Activated T-helper 1 cell treated with anti-CD3 and anti-CD28 coated beads, Interleukin-12 subunit alpha, Interleukin-12 subunit beta, Interleukin-2, Interleukin-4 antibody, amounts not matched to agents 30 ng/mL and 10 ng/mL and 1 ng/mL, durations not matched to agents 14 hours and 24 hours and 36 hours (primary cell): ENCODE results near the gene LRIG1. TPM values are rescaled to one million over a fixed set of nuclear protein-coding genes. Genes with fewer than 3 reads are reported as not detected.

Source experiments
- DNase-seq: peaks from one replicate; pipeline ENCODE4 v3.0.0; 2021; ENCODE audit warnings: low spot score
- H3K27ac Mint-ChIP-seq: one replicate; pipeline ENCODE4 v1.8.0; 2021; ENCODE audit warnings: mild to moderate bottlenecking, mixed read lengths
- H3K27me3 Mint-ChIP-seq: one replicate; pipeline ENCODE4 v1.8.0; 2022; ENCODE audit warnings: mild to moderate bottlenecking, moderate library complexity, mixed read lengths; ENCODE audit not compliant: insufficient read depth
- H3K36me3 Mint-ChIP-seq: one replicate; pipeline ENCODE4 v1.8.0; 2021; ENCODE audit warnings: low read depth, mixed read lengths
- H3K4me1 Mint-ChIP-seq: one replicate; pipeline ENCODE4 v1.8.0; 2021; ENCODE audit warnings: low read depth, mixed read lengths
- H3K4me3 Mint-ChIP-seq: one replicate; pipeline ENCODE4 v1.8.0; 2021; ENCODE audit warnings: mild to moderate bottlenecking, moderate library complexity, mixed read lengths
- H3K9me3 Mint-ChIP-seq: one replicate; pipeline ENCODE4 v1.8.0; 2021; ENCODE audit warnings: mixed read lengths
- intact Hi-C: fragments of 100-400 bp; cut with micrococcal nuclease; formaldehyde crosslinking; loops from one replicate; pipeline ENCODE4 v1.15.1; 2024
- total RNA-seq: library from RNA; stranded (reverse); gene quantifications from 2 replicates; pipeline ENCODE4 v1.2.3, GENCODE V29; 2022

LRIG1 gene
- total RNA-seq, 1 donor from 2014 or later, result 57.4 TPM

GRCh38 chr3:66499881-66500575, 794 bp downstream of the LRIG1 start:
- Mint-ChIP-seq H3K27ac (peak overlapping the region; percentile 89), H3K9me3 (no peaks in the 10 kb centered on the region)

GRCh38 chr3:66498687-66499621, 1.9 kb downstream of the LRIG1 start:
- Mint-ChIP-seq H3K36me3 (peaks cover 18% of the 10 kb centered on the region), H3K27me3 (peaks cover 10% of the 10 kb centered on the region)
- intact Hi-C loops, result loop anchor here (1.0 to 10.0 kb wide), 2 partner anchors 9 to 534 kb away; no protein-coding TSS in a partner anchor

More at GRCh38 chr3:66499881-66500575, 794 bp downstream of the LRIG1 start:
- H3K36me3 Mint-ChIP-seq, result peaks cover 14% of the 10 kb centered on the region
- peak; percentile 37 for DNase-seq
- peak overlapping the region; percentile 99 for H3K4me3 Mint-ChIP-seq
- peaks cover 79% of the 10 kb centered on the region for H3K4me1 Mint-ChIP-seq
- H3K27me3 Mint-ChIP-seq, result peaks cover 10% of the 10 kb centered on the region
- intact Hi-C loops, result loop anchor here (2.0 to 10.0 kb wide), 5 partner anchors 197 to 535 kb away; partner anchors contain the start of gene MAGI1

GRCh38 chr3:66497985-66498671, 2.7 kb downstream of the LRIG1 start:
- no peaks in the 10 kb centered on the region for H3K9me3 Mint-ChIP-seq
- H3K36me3 Mint-ChIP-seq, result peaks cover 24% of the 10 kb centered on the region
- H3K27me3 Mint-ChIP-seq, result peaks cover 10% of the 10 kb centered on the region
- intact Hi-C loops, result loop anchor here (1.0 to 10.0 kb wide), 2 partner anchors 8 to 533 kb away; no protein-coding TSS in a partner anchor
- peaks cover 90% of the 10 kb centered on the region for H3K4me1 Mint-ChIP-seq
- H3K4me3 Mint-ChIP-seq, result peak overlapping the region; percentile 99
- peak overlapping the region; percentile 89 for H3K27ac Mint-ChIP-seq
- no peak for DNase-seq

More at GRCh38 chr3:66498687-66499621, 1.9 kb downstream of the LRIG1 start:
- H3K27ac Mint-ChIP-seq, result peak overlapping the region; percentile 89
- H3K9me3 Mint-ChIP-seq, result no peaks in the 10 kb centered on the region
- peaks cover 90% of the 10 kb centered on the region for H3K4me1 Mint-ChIP-seq
- DNase-seq, result no peak
- peak overlapping the region; percentile 99 for H3K4me3 Mint-ChIP-seq

- intact Hi-C loops, result loop anchor here (10.0 kb wide), 1 partner anchor 533 kb away; no protein-coding TSS in a partner anchor
- Mint-ChIP-seq H3K4me1 (peaks cover 90% of the 10 kb centered on the region), H3K4me3 (peak overlapping the region; percentile 99), H3K27ac (peak overlapping the region; percentile 82), H3K36me3 (peaks cover 24% of the 10 kb centered on the region), H3K9me3 (no peaks in the 10 kb centered on the region), H3K27me3 (peaks cover 4% of the 10 kb centered on the region)
- no peak for DNase-seq
These were observed 3.4 kb downstream of the LRIG1 start for GRCh38 chr3:66497288-66497984.

GRCh38 chr3:66496746-66497145, 4.1 kb downstream of the LRIG1 start:
- H3K27me3 Mint-ChIP-seq, result no peaks in the 10 kb centered on the region
- peaks cover 92% of the 10 kb centered on the region for H3K4me1 Mint-ChIP-seq
- no peaks in the 10 kb centered on the region for H3K9me3 Mint-ChIP-seq
- peak overlapping the region; percentile 78 for H3K4me3 Mint-ChIP-seq
- intact Hi-C loops, result loop anchor here (10.0 kb wide), 1 partner anchor 532 kb away; no protein-coding TSS in a partner anchor
- peak overlapping the region; percentile 82 for H3K27ac Mint-ChIP-seq
- no peak for DNase-seq
- peaks cover 26% of the 10 kb centered on the region for H3K36me3 Mint-ChIP-seq

- Mint-ChIP-seq H3K36me3 (peaks cover 26% of the 10 kb centered on the region), H3K4me3 (peak overlapping the region; percentile 78)
- intact Hi-C loops, result loop anchor here (10.0 kb wide), 1 partner anchor 532 kb away; no protein-coding TSS in a partner anchor
These were observed 4.5 kb downstream of the LRIG1 start for GRCh38 chr3:66496301-66496700.

GRCh38 chr3:66495668-66496045, 5.2 kb downstream of the LRIG1 start:
- H3K36me3 Mint-ChIP-seq, result peaks cover 26% of the 10 kb centered on the region
- peak overlapping the region; percentile 64 for H3K27ac Mint-ChIP-seq
- no peaks in the 10 kb centered on the region for H3K27me3 Mint-ChIP-seq
- no peaks in the 10 kb centered on the region for H3K9me3 Mint-ChIP-seq
- H3K4me1 Mint-ChIP-seq, result peaks cover 94% of the 10 kb centered on the region
- intact Hi-C loops, result loop anchor here (1.0 to 10.0 kb wide), 3 partner anchors 14 to 531 kb away; no protein-coding TSS in a partner anchor
- peak overlapping the region; percentile 58 for H3K4me3 Mint-ChIP-seq
- no peak for DNase-seq

More at GRCh38 chr3:66496301-66496700, 4.5 kb downstream of the LRIG1 start:
- Mint-ChIP-seq H3K4me1 (peaks cover 92% of the 10 kb centered on the region), H3K9me3 (no peaks in the 10 kb centered on the region), H3K27ac (peak overlapping the region; percentile 82), H3K27me3 (no peaks in the 10 kb centered on the region)
- no peak for DNase-seq

GRCh38 chr3:66494959-66495667, 5.7 kb downstream of the LRIG1 start:
- Mint-ChIP-seq H3K27ac (peak overlapping the region; percentile 64), H3K4me3 (peak overlapping the region; percentile 58), H3K36me3 (peaks cover 28% of the 10 kb centered on the region), H3K4me1 (peaks cover 100% of the 10 kb centered on the region), H3K9me3 (no peaks in the 10 kb centered on the region), H3K27me3 (no peaks in the 10 kb centered on the region)
- DNase-seq, result no peak
- intact Hi-C loops, result loop anchor here (1.0 to 10.0 kb wide), 3 partner anchors 14 to 530 kb away; no protein-coding TSS in a partner anchor

- intact Hi-C loops, result loop anchor here (10.0 kb wide), 1 partner anchor 529 kb away; no protein-coding TSS in a partner anchor
- Mint-ChIP-seq H3K9me3 (no peaks in the 10 kb centered on the region), H3K27me3 (no peaks in the 10 kb centered on the region), H3K27ac (peak overlapping the region; percentile 81), H3K4me3 (peak overlapping the region; percentile 75), H3K36me3 (peaks cover 32% of the 10 kb centered on the region), H3K4me1 (peaks cover 100% of the 10 kb centered on the region)
- DNase-seq, result no peak
These were observed 7.2 kb downstream of the LRIG1 start for GRCh38 chr3:66493458-66494099.

GRCh38 chr3:66492672-66493071, 8.2 kb downstream of the LRIG1 start:
- Mint-ChIP-seq H3K9me3 (no peaks in the 10 kb centered on the region), H3K4me3 (no peak overlapping the region), H3K4me1 (peaks cover 97% of the 10 kb centered on the region), H3K36me3 (peaks cover 31% of the 10 kb centered on the region), H3K27me3 (no peaks in the 10 kb centered on the region), H3K27ac (no peak overlapping the region)
- DNase-seq, result no peak
- intact Hi-C loops, result loop anchor here (10.0 kb wide), 1 partner anchor 528 kb away; no protein-coding TSS in a partner anchor

GRCh38 chr3:66492071-66492470, 8.8 kb downstream of the LRIG1 start:
- Mint-ChIP-seq H3K4me1 (peaks cover 97% of the 10 kb centered on the region), H3K27me3 (no peaks in the 10 kb centered on the region), H3K9me3 (no peaks in the 10 kb centered on the region), H3K36me3 (peaks cover 36% of the 10 kb centered on the region), H3K4me3 (peak overlapping the region; percentile 34), H3K27ac (no peak overlapping the region)
- no peak for DNase-seq
- intact Hi-C loops, result loop anchor here (10.0 kb wide), 1 partner anchor 527 kb away; no protein-coding TSS in a partner anchor
